GM21723 (cell line): ENCODE measurements around the gene STK11.
"Not testable (repeated sequence)": the region's sequence is repeated elsewhere in the genome, so short reads cannot be mapped to it uniquely, and the experiment has no call there.

Experiments
- ATAC-seq: cut with Tn5 transposase; IDR thresholded peaks from one replicate; pipeline ENCODE4 v1.9.1; 2021; ENCODE audit warnings: mild to moderate bottlenecking, moderate library complexity; ENCODE audit not compliant: unreplicated experiment

The STK11 gene

GRCh38 chr19:1168572-1169410, 36.8 kb upstream of the STK11 start:
- no peak for ATAC-seq

DNA sequence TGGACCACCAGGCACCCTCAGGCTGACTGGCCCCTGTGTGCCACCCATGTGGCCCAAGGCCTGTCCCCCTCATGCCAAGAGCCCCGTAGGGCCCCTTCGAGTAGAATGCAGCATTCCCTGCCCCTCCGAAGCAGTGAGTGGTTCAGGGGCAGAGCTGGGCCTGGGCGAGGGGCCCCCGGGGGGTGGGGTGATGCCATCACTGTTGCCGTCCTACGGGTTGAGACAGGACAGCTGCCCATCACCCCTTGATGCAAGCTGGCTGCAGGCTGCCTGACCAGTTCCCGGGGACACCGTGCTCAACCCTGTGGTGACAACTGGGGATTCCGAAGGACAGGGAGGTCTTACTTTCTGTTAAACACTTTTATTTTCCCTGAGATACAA, 36.2 kb upstream of the STK11 start:
- no peak for ATAC-seq

GRCh38 chr19:1169921-1170885, 35.4 kb upstream of the STK11 start:
- ATAC-seq = no peak

DNA sequence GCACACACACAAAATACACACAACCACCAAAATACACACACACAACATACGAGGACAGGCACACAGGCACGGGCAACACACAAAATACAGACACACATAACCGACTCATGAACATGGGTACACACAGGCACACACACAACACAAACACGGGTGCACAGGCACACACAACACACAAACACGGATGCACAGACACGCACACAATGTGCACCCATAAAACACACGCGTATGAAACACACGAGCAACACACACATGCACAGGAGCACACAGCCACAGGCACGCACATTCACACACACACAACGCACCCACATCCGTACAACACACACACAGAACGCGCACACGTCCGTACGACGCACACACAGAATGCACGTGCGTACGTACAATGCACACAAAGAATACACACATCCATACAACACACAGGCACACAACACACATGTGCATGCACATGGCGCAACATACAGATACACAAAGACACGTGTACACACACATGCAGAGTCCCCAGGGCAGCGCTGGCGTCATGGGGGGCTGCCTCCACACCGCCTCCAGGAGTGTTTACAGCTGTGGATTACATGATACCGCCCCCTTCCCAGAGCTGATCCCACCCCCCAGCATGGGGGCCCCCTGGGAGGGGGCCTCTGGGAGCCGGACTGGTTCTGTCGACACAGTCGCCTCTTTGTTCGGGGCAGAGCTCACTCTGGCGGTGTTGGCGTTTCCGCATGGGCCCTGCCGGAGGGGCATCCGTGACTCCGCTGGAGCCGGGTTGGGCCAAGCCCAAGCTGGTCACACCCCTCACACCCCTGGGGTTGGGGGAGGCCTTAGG, 34.4 kb upstream of the STK11 start:
- no peak for ATAC-seq

- no peak for ATAC-seq
Observed at GRCh38 chr19:1171755-1172352, 33.7 kb upstream of the STK11 start.

DNA sequence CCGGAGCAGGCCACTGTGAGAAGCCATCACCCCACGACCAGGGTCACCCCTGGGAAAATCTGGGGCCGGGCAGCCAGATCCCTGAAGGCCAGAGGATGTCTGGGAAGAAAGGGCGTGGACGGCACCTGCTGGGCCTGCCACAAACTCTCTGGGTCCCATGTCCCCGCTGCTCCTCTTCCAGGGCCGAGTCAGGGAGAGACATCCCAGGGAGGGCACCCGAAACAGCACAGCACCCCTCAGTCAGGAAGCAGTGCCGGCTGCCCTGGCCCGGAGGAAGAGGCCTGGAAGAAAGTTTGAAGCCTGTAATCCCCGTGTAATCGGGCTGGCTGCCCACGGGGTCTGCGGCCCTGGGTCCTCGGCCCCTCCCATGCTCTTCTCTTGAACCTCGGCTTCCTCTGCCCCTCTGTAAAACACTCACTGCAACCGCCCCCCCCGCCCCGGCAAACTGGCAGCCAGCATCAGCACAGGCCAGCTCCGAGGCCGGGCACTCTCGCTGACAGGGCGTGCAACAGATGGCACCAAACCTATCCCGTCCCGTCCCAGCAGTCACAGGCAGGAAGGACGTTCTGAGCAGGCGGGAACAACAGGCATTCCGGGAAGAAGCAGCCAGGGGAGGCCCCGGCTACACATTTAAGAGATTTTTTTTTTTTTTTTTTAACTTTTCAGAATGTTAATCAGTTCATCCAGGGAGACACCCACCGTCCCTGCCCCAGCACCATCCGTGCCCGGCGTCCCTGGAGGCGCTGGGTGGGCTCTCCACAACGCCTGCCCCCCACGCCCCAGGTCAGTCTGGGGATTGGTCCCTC, 33.0 kb upstream of the STK11 start:
- no peak for ATAC-seq

- no peak for ATAC-seq
Observed at GRCh38 chr19:1173159-1173844, 32.3 kb upstream of the STK11 start.

DNA sequence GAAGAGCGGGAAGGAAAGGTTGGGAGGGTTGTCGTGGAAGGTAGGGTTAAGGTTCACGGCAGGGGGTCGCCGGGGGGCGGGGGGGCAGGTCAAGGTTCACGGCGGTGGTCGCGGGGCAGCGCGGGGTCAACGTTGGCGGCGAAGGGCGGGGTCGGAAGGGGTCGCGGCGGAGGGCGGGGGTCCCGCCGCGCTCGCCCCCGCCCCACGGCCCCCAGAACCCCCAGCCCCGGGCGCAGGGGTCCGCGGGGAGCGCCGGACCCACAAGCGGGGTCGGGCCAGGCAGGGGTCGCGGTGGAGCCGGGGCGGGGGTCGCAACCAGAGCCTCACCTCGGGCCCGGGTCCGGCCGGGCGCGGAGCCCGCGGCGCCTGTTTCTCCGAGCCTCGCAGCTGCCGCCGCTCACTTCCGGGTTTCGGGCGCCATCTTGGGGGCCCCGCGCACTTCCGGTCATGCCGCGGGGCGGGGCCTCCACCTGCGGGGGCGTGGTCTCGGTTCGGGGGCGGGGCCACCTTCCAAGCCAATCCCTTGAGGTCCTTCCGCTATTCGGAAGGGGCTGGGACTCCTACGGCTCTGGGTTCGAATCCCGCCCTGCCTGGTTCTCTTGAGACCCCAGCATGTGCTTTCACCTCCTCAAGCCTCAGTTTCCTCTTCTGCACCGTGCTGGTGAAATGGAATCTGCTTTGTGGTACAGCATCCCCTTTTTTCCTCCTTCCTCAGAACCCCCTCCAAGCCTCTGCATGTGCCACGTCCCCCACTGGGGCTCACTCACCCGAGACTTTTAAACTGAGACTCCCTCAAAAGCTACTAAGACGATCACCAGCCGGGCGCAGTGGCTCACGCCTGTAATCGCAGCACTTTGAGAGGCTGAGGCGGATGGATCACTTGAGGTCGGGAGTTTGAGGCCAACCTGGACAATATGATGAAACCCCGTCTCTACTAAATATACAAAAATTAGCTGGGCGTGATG, 31.5 kb upstream of the STK11 start, which contains the start of gene SBNO2:
SBNO2 (minus strand) TSS at position 424 of the 965 bp plus-strand sequence. CDS start 19,992 bp downstream, outside the sequence.
- ATAC-seq = no peak

DNA sequence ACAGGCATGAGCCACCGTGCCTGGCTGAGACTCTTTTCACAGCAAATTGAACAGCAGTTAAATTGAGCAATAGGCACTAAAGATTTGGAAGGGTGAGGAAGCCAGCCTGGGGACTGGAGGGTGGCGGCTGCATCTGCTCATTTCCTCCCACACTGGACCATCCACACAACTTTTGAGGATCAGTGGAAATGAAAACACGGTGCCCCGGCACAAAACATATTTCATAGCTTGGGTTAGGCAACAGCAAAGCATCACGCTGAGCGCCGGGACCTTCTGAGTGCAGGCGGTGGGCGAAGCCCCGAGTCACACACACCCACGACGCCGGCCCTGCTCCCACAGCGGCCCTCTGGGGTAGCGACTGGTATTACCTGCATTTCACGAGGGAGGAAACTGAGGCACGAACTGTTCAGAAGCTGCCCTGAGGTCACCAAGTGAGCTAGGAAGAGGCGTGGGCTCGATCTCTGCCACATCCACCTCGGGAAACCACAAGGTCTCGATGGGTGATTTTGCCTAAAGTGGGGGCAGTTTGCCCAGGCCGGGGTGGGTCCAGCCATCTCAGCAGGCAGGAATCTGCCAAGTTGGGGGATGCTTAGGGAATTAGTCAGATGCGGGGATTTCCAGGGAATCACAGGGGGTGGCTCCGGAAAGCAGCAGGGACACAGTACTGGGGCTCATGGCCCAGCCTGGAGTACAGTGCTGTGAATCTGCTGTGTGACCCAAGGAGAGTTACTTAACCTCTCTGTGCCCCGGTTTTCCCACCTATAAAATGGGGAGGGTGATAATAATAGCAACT, 28.1 kb upstream of the STK11 start:
- no peak for ATAC-seq

DNA sequence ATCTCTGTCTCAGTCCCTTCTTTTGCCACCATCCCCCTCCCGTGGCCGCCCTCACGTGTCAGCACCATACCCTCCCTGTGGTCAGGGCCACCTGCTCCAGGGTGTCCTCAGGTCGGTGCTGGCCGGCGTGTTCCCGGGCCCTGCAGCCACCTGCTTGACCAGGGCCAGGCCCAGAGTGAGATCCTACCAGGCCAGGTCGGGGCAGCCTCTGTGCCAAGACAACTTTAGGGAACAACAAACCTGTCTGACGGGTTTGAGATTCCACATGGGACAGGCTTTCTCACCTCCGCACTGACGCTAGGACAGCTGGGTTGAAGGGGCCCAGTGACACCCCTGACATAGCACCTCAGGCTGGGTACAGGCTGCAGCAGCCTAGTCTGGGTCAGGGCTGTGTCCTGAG, 24.0 kb upstream of the STK11 start:
- no peak for ATAC-seq

GRCh38 chr19:1182068-1182467, 23.5 kb upstream of the STK11 start:
- ATAC-seq = no peak

DNA sequence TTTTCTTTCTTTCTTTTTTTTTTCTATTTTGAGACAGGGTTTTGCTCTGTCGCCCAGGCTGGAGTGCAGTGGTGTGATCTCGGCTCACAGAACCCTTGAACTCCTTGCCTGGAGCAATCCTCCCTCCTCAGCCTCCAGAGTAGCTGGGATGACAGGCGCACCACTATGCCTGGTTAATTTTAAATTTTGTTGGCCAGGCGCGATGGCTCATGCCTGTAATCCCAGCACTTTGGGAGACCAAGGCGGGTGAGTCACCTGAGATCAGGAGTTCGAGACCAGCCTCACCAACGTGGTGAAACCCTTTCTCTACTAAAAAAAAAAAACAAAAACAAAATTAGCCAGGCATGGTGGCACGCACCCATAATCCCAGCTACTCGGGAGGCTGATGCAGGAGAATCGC, 22.9 kb upstream of the STK11 start:
- no peak for ATAC-seq

DNA sequence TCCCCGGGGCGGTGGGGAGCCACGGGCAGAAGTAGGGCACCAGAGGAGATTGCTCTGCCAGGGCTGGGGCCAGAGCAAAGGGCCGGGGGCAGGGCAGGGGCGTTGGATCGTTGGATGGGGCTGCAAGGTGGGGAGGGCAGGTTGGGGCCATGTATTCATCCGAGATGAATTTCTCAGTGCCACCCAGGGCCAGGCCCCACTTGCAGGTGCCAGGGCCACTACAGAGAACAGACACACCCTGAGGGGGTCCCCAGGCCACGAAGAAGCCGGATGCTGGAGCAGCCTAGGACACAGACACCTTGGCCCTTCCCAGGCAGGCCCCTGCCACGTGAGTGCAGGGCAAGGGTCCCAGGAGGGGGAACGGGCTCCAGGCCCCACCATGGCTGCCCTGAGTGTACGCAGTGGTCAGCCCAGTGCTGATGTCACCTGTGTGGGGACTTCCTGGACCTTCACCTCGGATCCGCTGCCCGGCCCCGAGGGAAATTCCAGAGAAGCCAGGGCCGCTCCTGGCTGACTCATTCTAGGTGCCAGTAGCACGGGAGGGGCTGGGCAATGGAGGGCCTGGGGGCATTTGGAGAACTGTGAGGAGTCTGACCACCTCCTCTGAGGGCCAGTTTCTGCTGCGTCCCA, 21.9 kb upstream of the STK11 start:
- ATAC-seq = no peak

DNA sequence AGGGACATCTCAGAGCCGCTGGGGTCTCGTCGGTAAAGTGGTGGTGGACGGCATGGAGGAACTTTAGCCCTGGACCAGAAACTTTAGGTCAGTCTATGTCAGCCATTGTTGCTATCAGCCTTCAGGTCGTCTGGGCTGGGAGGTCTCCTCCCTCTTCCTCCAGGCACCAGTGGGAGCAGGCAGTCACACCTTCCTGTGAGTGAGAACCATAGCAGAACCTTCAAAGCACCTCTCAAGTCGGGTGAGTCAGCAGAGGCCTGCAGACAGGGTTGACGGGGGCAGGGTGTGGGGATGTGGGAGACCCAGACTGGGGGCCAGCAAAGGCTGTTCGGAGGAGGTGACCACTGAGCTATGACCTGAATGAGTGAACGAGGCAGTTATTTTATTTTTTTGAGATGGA, 16.2 kb upstream of the STK11 start:
- no peak for ATAC-seq

DNA sequence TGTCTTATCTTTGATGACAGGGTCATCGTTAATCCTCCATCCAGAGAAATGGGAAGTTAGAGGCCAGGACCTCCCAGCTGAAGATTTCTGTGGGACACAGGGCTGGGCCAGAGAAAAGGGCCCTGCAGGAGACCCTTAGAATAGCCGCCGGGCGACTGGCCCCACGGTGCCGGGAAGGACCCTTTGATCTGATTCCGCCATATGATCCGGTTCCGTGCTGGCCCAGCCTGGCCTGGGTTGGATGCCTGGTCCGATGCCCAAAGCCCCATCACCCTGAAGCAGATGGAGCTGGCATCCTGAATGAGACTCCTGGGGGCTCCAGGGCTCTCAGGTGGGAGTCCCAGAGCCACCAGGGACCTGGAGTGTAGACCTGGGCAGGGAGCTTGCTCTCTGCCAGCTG, 6.0 kb upstream of the STK11 start:
- no peak for ATAC-seq

DNA sequence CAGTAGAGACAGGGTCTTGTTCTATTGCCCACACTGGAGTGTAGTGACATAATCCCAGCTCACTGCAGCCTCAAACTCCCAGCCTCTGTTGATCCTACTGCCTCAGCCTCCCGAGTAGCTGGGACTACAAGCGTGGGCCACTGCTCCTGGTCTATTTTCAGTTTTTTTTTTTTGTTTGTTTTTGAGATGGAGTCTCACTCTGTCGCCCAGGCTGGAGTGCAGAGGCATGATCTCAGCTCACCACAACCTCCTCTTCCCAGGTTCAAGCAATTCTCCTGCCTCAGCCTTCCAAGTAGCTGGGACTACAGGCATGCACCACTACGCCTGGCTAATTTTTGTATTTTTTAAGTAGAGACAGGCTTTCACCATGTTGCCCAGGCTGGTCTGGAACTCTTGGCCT, 5.0 kb upstream of the STK11 start:
- ATAC-seq = not testable (repeated sequence)
